GM12878 (cell line): ENCODE data around the gene MEGF6. TPM values are rescaled to one million over a fixed set of nuclear protein-coding genes. Genes with fewer than 3 reads are reported as not detected.
A peak's percentile ranks its signal among the peaks of the same experiment; 100 is the strongest.

Source experiments
- ATAC-seq: fragments of 200-7000 bp; cut with Tn5 transposase; 3 replicates; pipeline ENCODE4 v1.9.1; 2020; ENCODE audit warnings: mild to moderate bottlenecking, moderate library complexity
- BruUV-seq: library from RNA; stranded (reverse); fragments of 400-500 nt; replicated peaks from 2 replicates; lab custom pipeline; 2021; lab: Mats Ljungman, UMichigan
- CTCF ChIA-PET: fragments of 300-600 bp; sonication (Branson Sonifier 250); formaldehyde crosslinking; extraction: SDS; loops from one replicate; lab custom pipeline; 2021; ENCODE audit warnings: inconsistent platforms; lab: Yijun Ruan, JAX
- POLR2A ChIA-PET: fragments of 350-600 bp; formaldehyde crosslinking; extraction: SDS; loops from one replicate; lab custom pipeline; 2021; ENCODE audit warnings: inconsistent platforms; lab: Charles Lee
- RAD21 ChIA-PET: fragments of 300-600 bp; sonication (Branson Sonifier 250); formaldehyde crosslinking; loops from one replicate; lab custom pipeline; 2023; ENCODE audit warnings: antibody characterized with exemption; ENCODE audit not compliant: unreplicated experiment; lab: Charles Lee
- SMC1A ChIA-PET: fragments of 300-600 bp; sonication (Branson Sonifier 250); formaldehyde crosslinking; loops from one replicate; lab custom pipeline; 2023; ENCODE audit not compliant: unreplicated experiment, uncharacterized antibody; lab: Charles Lee
- DNase-seq: peaks from one replicate; pipeline ENCODE4 v3.0.0-alpha.2; 2011; ENCODE audit warnings: low read depth, low spot score
- FAIRE-seq: peaks from 3 replicates; lab custom pipeline; 2011; peaks lifted over from hg19 to GRCh38; lab: Jason Lieb, UNC
- H2AFZ ChIP-seq: 2 replicates; pipeline ENCODE4 v1.6.0; 2011; ENCODE audit warnings: low read depth, low read length, control low read depth; ENCODE audit not compliant: control insufficient read depth
- H3K27ac ChIP-seq: 2 replicates; pipeline ENCODE4 v1.5.1; 2011; ENCODE audit warnings: control low read depth; ENCODE audit not compliant: control insufficient read depth, insufficient read depth
- H3K27me3 ChIP-seq, 2 experiments: replicated peaks in 1 of 2; 2 replicates each; pipeline versions ENCODE4 v1.6.0 to v1.6.1; 2011; ENCODE audit warnings: low read length in 1 of 2; ENCODE audit not compliant: control insufficient read depth in 2 of 2, insufficient read depth in 2 of 2
- H3K36me3 ChIP-seq, 2 experiments: 2 replicates each; pipeline ENCODE4 v1.5.1; 2011; ENCODE audit warnings: low read length in 1 of 2; ENCODE audit not compliant: control insufficient read depth in 2 of 2, insufficient read depth in 2 of 2
- H3K4me1 ChIP-seq: 2 replicates; pipeline ENCODE4 v1.6.1; 2011; ENCODE audit warnings: mild to moderate bottlenecking, low read length, moderate library complexity, mixed read lengths; ENCODE audit not compliant: control insufficient read depth, insufficient read depth
- H3K4me2 ChIP-seq: 2 replicates; pipeline ENCODE4 v1.6.0; 2011; ENCODE audit warnings: control low read depth; ENCODE audit not compliant: control insufficient read depth, insufficient read depth
- H3K4me3 ChIP-seq: fragments of 200-600 bp; sonication (generic); 2 replicates; pipeline ENCODE4 v1.5.1; 2016
- H3K79me2 ChIP-seq: 2 replicates; pipeline ENCODE4 v1.6.0; 2011; ENCODE audit warnings: low read length; ENCODE audit not compliant: control insufficient read depth, insufficient read depth
- H3K9ac ChIP-seq: 2 replicates; pipeline ENCODE4 v1.8.0; 2011; ENCODE audit warnings: low read length, control low read depth, mixed read lengths; ENCODE audit not compliant: control insufficient read depth, insufficient read depth
- H3K9me3 ChIP-seq: replicated peaks from 3 replicates; pipeline ENCODE4 v1.5.1; 2011; ENCODE audit warnings: mild to moderate bottlenecking, low read length; ENCODE audit not compliant: control insufficient read depth, insufficient read depth
- H4K20me1 ChIP-seq: 2 replicates; pipeline ENCODE4 v1.6.0; 2011; ENCODE audit not compliant: control insufficient read depth, insufficient read depth
- BHLHE40 ChIP-seq, 2 experiments: fragments of 450-650 bp in 1 of 2; IDR thresholded peaks; 2 replicates each; pipeline ENCODE4 v1.6.1; 2011 to 2017; ENCODE audit warnings: low read depth in 2 of 2, borderline replicate concordance in 1 of 2, improper control_type of control experiment in 1 of 2, low read length in 1 of 2, mild to moderate bottlenecking in 1 of 2
- CUX1 ChIP-seq: IDR thresholded peaks from 2 replicates; pipeline ENCODE4 v1.6.1; 2012; ENCODE audit warnings: improper control_type of control experiment, low read depth, low read length; ENCODE audit not compliant: insufficient replicate concordance
- GATAD2B ChIP-seq: fragments of 450-650 bp; conservative IDR thresholded peaks from 2 replicates; pipeline ENCODE4 v1.6.1; 2017; ENCODE audit warnings: low read depth, mild to moderate bottlenecking, moderate library complexity
- IKZF1 ChIP-seq: fragments of 450-650 bp; conservative IDR thresholded peaks from 2 replicates; pipeline ENCODE4 v1.6.1; 2017; ENCODE audit warnings: antibody characterized with exemption, mild to moderate bottlenecking
- MEF2B ChIP-seq: fragments of 450-650 bp; IDR thresholded peaks from 2 replicates; pipeline ENCODE4 v1.6.1; 2018; ENCODE audit warnings: mild to moderate bottlenecking, moderate library complexity; ENCODE audit not compliant: partially characterized antibody, poor library complexity, severe bottlenecking
- RB1 ChIP-seq: fragments of 450-650 bp; formaldehyde crosslinking; IDR thresholded peaks from 2 replicates; pipeline ENCODE4 v1.6.1; 2017; ENCODE audit warnings: mild to moderate bottlenecking, borderline replicate concordance
- SREBF1 ChIP-seq: IDR thresholded peaks from 2 replicates; pipeline ENCODE4 v1.6.1; 2012; ENCODE audit warnings: mild to moderate bottlenecking, low read length
- WGBS: methylation state at CpG from one replicate; pipeline ENCODE4 v1.1.6; 2016; ENCODE audit warnings: low lambda C conversion rate; ENCODE audit not compliant: insufficient replicate concordance, insufficient coverage; ENCODE audit errors: missing lambda C conversion rate; 5-methylcytosine and 5-hydroxymethylcytosine counted together
- in situ Hi-C: fragments of 300-500 bp; cut with MboI; formaldehyde crosslinking; loops from 9 replicates; pipeline ENCODE4 v1.14.3; 2018; ENCODE audit warnings: mixed read lengths
- intact Hi-C: fragments of 100-400 bp; cut with micrococcal nuclease; formaldehyde crosslinking; loops from one replicate; pipeline ENCODE4 v1.14.2; 2022; ENCODE audit not compliant: unreplicated experiment
- polyA plus RNA-seq, 11 experiments: library from polyadenylated mRNA; depleted of rRNA in 4 of 11; unstranded in 6 of 11; stranded (reverse) in 5 of 11; fragments of >200 nt; fragmentation: Nextera tagmentation in 4 of 11; fragmentation: Illumina TruSeq in 1 of 11; extraction: Ambion mirVana in 4 of 11; extraction: Trizol in 1 of 11; gene quantifications; 1 replicate in 1 of 11; 2 replicates in 10 of 11; pipeline versions ENCODE4 v1.2.1 to v1.2.3, GENCODE V29; 2011 to 2016; ENCODE audit warnings: inconsistent platforms in 2 of 11, missing spikeins in 2 of 11, low read depth in 1 of 11
- total RNA-seq, 4 experiments: library from RNA; depleted of rRNA in 3 of 4; stranded (reverse); fragments of >200 nt in 3 of 4; fragmentation: Illumina TruSeq in 1 of 4; extraction: Trizol in 1 of 4; gene quantifications; 2 replicates each; pipeline versions ENCODE4 v1.2.1 to v1.2.3, GENCODE V29; 2013 to 2021

Gene MEGF6
- total and polyA plus RNA-seq, 10 of the 15 experiments (the other 5 are each of a cell fraction or from before 2014, with no cell fraction given): 0.03 to 0.41 TPM; not detected in 8

- ATAC-seq: peak; percentile 39; the same call in 2 of the 3 replicates
- Histone ChIP-seq H3K27ac (no peak overlapping the region), H3K4me3 (no peak overlapping the region), H3K9me3 (no peaks in the 10 kb centered on the region; the same call in 2 of the 3 replicates), H3K4me2 (no peak overlapping the region), H3K27me3 (no peaks in the 10 kb centered on the region), H3K4me1 (no peaks in the 10 kb centered on the region), H3K36me3 (no peaks in the 10 kb centered on the region), H2AFZ (no peak overlapping the region), H4K20me1 (no peaks in the 10 kb centered on the region), H3K9ac (no peak overlapping the region), H3K79me2 (no peaks in the 10 kb centered on the region)
- TF ChIP-seq RB1: peak; percentile 60; the same call in 1 of the 2 replicates
- peak; percentile 39; the same call in 1 of the 2 replicates for TF ChIP-seq IKZF1
- TF ChIP-seq SREBF1: no peak
- TF ChIP-seq BHLHE40 (IDR thresholded peaks at IDR 0.05; ENCODE audit: borderline replicate concordance in 1 of 2, low read depth in 2 of 2, low read length in 1 of 2): no peak
- TF ChIP-seq CUX1: peak; percentile 45
- peak; percentile 79 for TF ChIP-seq GATAD2B
- peak; percentile 98 for TF ChIP-seq MEF2B
- BruUV-seq: no TSS peak
- ChIA-PET SMC1A (no interaction called here), CTCF (no interaction called here), RAD21 (interaction anchor here (0.6 kb wide), 1 partner anchor 276 kb away, joined by 3 read pairs; no protein-coding TSS in a partner anchor), POLR2A (interaction anchor here (1.4 kb wide), 1 partner anchor 44 kb away, joined by 4 read pairs; no protein-coding TSS in a partner anchor)
- in situ Hi-C loops: no loop called here
- no peak for DNase-seq
- FAIRE-seq: no peak
- 2% methylated on average over 19 of the region's 21 CpGs for WGBS
- intact Hi-C loops: no loop called here
These were observed 41.0 kb downstream of the MEGF6 start for GRCh38 chr1:3570066-3570986.
